ENCODE measurements around the gene ZNF385D. TPM values are rescaled to one million over a fixed set of nuclear protein-coding genes. Genes with fewer than 3 reads are reported as not detected.

ZNF385D gene
- polyA plus RNA-seq, 1 donor: 17.4 TPM

DNA sequence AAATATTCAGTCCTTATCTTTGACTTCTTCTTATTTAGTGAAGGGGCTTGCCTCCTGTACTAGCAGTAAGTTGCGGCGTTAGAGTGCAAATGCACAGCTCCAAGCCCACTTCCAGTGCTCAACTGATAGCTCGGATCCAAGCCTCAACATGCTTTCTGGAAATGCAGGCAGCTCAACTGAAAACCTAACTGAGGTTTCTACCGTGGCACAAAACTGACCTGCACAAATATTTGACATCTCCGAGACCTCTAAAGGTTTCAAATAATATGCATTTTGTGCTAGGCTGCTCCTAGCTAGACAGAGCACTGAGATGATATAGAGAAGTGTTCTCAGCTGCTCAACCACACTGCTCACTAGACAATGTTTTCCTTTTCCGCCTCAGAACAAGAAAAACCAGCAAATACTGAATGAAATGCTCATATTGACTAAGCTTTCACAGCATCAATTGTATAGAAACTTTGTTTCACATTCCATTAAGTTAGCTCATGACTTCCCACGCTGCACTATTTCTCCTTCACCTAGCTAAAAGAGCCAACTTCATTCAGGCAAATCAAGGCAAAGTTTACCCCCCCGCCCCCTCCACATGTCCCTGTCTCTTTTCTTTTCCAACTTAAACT, 822 bp downstream of the ZNF385D start:
- DNase-seq: peak; percentile 21

DNA sequence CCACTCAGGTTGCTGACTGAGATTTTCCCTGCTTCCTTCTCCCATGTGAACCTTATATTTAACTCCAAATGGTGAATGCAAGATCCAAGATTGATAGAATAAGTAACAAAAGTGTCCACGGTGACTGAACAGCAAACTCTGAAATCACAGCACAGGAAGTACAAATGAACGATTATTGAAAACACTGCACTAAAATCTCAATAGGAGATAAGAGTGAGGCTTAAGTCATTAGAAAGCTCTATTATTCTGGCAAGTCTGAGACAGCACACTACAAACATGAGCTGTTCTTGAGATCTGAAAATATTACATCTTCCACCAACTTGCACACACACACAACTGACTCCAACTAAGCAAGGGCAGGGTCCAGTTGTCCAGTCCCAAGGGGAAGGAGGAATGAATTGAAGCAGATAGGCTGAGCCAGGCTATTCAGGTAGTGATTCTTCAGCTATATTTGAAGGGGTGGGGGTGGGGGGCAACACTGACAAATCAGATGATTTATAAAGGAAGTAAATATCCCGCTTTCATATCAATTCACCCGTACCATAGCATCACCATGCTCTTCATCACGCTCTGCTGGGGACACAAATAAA, 2.9 kb downstream of the ZNF385D start:
- DNase-seq: no peak

DNA sequence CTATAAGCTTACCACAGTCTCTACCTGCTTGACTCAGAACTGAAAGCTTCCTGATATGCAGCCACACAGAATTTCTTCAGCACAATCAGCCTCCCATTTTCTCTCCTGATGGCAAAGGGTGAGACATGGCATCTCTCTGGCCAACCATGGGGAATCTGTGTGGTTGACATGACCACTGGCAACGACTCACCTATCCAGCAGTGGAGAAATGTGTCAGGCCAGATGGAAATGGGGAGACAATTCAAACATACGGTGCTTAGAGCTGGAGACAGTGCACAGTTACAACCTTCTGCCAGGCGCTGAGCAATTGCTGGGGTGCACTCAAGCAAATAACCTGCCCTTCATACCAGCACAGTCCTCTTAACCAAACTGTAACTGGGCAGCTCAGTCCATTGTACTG, 3.6 kb downstream of the ZNF385D start:
- no peak for DNase-seq

DNA sequence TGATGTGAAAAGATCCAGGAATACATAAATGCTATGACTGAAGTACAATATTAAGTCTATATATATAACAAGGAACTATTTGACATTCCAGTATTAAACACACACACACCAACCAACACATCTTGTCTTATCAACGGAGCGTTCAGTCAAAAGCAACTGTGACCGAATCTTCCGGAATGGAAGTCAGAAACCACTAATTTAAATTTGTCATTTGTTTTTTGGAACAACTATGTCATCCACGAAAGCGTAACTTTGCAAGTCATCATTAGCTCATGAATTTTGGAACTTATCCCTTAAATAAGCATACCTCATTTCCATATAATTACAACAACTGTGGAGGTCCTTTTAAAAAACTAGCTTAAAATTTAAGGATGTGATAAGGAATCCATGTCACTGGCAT, 5.0 kb downstream of the ZNF385D start:
- DNase-seq: no peak

DNA sequence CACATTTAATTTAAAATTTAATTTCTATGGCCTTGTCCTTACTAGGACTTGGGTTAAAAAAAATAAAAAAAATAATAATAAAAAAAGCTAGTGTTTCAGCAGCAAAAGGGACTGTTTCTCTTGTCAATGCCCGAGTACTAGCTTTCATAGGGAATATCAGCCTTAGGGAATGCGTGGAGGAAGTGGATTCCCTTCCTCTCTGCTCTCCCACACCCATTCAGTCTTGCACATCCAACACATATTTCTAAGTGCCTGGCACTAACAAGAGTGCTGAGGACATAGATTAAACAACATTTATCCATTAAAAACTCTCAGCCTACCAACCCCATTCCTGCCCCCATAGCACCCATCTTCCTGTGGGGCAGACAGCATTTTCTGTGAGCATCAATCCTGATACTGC, 6.2 kb downstream of the ZNF385D start:
- DNase-seq: no peak

DNA sequence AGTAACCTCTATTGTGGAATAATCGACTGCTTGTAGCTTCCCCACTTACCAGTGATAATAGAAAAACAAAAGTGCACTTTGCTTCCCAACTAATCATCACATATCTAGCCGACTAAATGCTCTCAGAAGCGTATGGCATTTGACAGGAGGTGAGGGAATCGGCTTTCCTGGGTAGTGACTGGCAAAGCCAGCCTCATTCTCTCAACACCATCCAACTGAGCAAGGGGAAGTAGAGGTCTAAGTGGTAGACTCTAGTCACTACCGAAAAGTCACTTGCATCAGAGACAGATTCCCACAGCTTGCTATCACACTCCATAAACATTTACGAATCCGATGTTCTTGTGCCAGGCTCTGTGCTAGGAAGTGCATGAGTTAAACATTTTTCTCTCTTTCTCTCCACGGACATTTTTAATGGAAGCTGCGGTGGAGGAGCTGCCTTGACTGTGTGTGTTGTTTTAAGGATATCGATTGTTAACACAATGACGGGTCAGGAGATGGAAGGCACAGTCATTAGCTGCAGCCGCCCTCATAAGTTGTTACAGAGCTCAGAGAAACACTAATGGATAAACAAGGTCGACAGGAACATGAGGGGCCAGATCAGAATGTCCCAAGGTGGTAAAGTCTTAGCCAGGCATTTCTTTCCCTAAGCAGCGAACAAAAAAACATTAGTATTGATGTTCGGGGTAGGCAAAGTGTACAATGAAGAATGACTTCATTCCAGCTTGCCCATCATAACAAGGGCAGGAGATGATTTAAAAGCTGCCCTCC, 11.9 kb downstream of the ZNF385D start:
- no peak for DNase-seq

DNA sequence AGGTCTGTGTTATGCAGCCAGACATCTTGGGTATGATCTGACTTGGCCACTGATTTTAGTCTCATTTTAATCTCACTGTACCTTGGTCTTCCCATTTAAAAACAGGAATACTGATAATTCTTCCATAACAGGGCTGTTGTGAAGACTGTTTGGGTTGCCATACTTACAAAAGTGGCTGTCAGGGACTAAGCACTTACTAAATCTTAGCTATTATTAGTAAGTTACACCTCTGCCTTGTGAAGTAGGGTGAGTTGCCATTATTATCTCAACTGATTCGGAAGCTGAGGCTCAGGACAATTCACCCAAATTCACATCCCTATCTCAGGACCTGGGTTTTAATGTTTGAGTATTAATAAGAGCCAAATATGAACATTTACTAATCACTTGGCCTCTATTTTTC, 12.7 kb downstream of the ZNF385D start:
- DNase-seq: no peak

DNA sequence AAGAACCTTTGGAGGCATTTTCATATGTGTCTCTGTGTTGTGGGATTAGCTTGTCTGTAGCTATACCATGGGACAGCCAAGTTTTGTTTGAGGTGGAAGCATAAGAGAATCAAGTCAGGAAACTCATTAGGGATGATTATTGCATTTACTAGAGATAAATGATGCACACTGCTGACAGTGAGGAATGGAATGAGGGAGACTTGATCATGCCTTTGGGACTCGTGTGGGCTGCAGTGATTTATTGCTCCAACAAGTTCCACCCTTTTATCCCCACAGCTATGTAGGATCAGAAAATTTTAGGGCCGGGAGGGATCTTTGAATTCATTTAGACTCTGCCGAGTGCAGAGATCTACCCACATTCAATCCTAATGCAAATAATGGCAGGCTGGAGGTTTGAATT, 16.3 kb downstream of the ZNF385D start:
- no peak for DNase-seq

DNA sequence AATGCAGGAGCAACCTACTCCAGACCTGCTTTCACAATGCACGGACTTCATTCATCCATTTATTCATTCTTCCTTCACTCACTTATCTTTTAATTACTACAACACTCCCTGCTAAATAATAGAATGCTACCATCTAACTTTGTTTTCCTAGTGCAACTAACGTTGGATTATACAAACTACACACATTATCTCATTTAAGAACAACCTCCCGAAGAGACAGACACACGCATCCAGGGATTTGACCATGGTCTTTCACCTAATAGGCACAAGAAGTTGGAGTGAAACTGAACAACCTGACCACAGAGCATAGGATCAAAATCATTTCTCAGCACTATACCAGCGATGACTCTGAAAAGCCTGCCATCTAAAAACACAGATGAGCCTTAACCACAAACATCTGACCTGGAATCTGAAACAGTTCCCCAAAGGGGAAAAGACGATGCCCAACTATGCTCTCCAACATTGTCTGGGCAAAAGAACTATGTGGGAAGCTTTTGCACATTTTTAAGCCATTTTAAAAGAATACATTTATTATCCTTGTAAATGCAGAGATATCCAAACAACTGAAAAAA, 21.0 kb downstream of the ZNF385D start:
- no peak for DNase-seq

DNA sequence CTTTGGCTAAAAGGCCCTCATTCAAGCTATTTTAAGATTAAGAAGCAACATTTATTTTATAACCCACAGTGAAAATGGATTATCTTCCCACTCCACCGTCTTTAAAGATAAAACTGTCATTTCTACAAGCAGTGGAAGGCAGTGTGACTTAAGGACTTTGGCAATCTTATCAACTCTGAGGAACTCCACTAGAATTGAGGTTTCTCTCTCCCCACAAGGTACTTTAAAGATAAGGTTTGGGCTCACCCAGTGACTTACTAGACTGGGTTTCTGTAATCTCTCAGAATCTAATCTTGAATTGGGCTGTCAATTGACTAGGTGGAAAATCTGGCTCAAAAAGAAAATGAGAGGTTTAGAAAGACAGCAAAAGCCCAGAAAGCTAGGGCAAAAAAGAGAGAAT, 21.7 kb downstream of the ZNF385D start:
- DNase-seq: no peak

DNA sequence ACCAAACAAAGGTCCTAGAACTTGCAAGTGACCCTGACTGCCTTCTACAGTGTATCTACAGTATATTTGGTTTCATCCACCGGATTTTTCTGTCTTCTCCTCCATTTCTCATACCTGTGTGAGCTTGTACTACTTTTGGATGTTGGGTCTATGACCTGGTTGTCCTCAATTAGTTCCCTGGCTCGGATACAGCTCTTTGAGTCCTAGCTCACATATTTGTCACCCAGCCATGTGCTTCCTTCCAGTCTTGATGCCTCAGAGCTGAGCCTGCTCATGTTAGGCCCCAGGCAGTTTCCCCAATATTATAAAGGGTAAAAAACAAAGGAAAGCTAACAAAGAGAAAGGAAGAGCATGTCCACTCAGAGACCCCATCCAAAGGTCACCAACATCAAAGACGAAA, 28.2 kb downstream of the ZNF385D start:
- DNase-seq: no peak

DNA sequence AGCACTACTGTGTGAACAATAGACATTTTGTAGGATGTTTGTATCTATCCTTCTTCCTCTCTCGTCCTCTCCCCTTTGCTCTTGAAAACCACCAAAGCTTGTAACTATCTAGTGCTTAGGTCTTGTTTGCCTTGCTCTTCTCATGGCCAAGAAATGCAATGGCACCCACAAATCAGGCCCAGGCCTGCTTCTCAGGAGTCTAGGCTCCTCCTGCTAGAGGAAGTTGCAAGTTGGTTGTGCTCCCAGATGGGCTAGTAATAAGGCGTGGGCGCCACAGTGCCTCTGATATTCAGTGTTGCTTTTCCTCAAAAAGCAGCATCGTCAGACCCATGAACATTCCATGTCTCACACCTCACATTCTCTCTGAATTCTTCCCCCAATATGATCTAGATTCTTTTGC, 28.7 kb downstream of the ZNF385D start:
- DNase-seq: no peak

DNA sequence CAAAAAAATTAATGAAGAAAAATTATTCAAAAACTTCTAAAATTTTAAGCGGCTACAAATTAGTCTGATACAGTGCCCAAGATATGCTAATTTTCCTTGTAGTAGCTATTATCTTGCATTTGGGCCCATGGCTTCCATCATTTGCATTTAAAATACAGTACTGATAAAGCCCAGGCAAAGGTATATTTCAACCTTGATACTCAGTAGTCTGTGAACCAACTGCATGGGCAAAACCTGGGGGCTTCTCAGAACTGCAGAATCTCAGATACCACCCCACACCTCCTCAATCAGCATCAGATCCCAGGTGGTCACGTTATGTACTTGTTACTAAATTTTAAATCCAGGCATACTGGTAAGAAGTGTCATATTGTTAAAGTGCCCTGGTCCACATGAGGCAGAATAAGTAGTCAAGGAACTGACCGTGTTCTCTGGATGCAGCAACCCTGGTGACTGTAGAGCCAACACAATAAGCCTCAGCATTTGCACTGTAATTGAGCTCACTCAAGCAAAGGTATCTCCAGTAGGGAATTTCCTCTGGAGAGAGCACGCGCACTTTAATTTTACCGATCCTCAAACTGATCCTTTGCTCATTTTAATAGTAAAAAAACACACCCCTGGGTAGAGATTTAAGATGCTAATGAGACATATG, 31.9 kb downstream of the ZNF385D start:
- DNase-seq: no peak

DNA sequence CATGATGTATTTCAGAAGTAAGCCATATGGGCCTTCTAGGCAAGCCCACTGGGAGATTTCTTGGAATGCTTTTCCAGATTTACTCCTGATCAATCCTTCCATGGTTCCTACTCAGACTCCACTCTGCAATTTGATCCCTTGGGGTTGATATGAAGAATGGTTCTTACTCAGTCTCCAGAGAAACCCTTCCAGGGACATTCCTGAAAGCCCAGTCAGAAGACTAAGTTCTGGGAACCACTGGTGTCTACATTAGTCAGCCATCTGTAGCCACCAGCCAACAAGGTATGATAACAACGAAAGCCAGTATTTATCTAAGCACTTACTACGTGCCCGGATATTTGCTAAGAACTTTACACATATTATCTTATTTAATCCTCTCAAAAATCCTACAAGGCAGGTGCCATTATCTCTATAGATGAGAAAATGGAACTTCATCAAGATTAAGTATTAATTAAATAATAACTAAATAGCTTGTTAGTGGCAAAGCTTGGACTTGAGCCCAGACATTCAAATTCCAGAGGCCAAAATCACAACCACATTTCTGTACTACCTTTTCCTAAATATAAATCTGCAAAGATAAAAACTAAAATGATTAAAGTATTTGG, 32.7 kb downstream of the ZNF385D start:
- DNase-seq: no peak

DNA sequence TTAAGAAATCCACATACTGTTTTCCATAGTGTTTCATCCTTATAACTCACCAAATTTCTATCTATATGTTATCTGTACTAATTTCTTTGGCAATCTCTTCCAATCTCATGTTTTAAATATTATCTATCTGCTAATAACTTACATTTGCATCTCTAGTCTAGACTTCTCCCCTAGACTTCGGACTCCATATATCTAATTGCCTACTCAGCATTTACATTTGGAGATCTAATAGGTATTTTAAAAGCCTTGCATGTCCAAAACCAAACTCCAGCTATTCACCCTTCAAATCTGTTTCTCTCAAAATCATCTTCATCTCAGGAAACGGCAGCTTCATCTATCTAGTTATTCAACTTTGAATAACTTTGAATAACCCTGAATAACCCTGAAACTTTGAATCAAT, 35.3 kb downstream of the ZNF385D start:
- no peak for DNase-seq

DNA sequence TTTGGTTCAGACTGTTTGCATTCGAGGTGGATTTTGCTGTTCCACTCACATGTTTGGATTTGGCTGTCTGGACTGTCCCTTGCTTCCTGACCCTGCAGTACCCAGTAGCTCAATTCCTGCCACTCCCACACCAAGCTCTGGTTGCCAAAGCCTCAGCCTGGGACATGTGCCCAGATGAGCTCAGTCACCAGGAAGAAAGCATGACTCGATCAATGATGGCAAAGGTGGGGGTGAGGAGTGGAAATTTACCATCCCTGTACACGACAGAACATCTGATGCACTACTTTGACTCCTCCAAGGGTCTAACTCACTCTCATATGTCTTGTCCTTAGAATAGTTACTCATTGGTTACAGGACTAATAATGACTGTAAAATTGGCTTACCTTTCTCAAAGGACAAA, 45.2 kb downstream of the ZNF385D start:
- no peak for DNase-seq

DNA sequence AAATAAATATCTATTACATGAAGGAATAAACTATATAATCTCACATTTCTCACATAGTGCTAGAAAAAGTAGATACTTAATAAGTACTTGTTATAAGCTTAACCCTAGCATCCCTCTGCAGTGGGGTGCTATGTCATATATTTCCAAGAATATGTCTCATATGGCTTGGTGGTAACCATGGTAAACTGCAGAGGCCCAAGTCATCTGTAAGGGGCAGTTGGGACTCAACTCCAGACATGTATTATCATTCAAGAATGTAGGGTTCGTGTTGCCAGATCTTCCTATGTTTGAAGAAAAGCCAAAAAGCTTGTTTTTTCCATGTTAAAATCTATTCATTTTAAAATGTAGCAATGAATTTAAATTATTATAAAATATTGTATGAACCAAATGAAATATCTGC, 46.2 kb downstream of the ZNF385D start:
- no peak for DNase-seq

DNA sequence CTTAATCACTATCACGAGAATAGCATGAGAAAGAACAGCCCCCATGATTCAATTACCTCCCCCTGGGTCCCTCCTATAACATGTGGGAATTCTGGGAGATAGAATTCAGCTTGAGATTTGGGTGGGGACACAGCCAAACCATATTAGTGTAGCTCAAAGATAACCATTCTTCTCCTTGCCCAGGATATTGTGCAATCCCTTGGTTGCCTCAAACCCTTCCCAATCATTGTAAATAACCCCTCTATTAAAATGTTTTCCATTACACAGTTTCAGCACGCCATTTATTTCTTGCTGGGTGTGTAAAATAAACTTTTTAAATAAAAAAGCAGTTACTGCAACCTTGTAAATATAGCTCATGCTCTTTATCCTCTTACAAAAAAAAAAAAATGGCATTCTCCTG, 47.7 kb downstream of the ZNF385D start:
- no peak for DNase-seq

DNA sequence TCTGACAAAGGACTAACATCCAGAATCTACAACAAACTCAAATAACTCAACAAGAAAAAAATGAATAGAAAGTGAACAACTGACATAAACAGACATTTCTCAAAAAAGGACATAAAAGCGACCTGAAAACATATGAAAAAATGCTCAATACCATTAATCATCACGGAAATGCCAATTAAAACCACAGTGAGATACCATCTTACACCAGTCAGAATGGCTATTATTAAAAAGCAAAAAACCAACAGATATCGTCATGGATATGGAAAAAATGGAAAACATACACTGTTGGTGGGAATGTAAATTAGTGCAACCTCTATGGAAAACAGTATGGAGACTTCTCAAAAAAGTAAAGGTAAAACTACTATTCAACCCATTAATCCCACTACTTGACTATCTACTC, 53.3 kb downstream of the ZNF385D start:
- no peak for DNase-seq

DNA sequence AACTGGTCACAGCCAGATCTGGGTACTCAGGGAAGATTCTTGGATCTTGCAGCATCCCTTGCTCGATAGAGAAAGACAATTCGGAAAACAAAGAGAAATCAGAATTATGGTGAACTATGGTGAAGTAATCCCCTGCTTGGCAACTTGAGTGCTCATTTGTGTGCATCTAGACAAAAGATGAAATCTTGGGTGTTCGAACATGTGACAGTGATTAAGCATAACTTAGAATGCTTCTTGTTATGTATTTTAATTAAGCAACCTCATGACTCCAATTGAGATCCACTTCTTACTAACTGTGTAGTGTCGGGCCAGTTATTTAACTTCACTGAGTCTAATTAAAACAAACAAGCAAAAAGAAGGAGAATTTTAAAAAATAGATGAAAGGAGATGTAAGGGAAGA, 56.5 kb downstream of the ZNF385D start:
- DNase-seq: no peak

DNA sequence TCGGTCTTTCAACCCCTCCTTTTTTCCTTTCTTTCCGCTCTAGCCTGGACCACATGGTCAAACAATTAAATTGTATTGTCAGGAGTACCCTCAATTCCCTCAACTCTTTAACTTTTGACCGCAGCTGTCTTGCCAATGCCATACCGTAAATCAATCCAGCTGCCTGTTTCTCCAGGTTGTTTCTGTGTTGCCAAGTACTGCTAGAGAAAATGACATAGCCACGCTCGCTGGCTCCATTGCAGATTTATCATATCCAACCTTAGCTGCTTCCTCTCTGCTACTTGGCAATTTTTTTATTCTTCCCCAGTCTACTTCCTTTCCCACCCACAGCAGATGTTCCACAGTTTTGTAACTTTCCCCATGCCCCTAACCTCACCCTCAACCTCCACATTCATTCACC, 60.0 kb downstream of the ZNF385D start:
- DNase-seq: no peak

DNA sequence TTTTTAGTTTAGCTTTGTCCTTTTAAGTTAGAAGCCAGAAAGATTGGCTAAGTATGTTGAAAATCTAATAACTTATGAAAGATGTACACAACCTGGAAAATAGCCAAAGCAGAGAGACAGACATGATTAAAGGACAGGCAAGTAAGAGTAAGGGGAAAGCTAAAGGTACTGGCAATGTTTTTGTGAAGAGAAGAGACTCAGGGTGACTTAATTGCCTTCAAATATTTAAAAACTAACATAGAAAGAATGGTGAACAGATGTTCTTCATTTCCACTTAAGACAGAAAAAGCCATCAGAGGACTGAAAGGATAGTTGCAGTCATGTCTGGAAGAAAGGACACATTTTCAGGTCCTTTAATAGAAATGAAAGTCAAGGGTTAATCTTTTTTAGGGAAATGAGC, 68.8 kb downstream of the ZNF385D start:
- DNase-seq: no peak

DNA sequence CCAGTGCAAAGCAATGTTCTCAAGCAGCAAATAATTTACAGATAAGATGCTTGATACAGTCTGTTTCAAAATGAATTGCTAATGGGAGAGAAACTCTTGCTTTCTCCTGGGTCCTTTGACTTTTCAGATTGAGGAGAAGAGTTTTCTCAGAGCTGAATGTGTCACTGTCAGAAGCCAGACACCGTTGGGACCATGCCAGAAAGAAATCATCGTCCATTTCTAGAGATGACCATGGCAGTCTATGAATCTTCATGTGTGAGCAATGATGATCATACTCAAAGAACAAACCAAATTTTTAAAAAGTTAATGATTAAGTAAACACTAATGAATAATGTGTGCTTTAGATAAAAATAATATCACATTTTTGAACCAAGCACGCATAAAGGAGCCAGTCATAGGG, 77.6 kb downstream of the ZNF385D start:
- no peak for DNase-seq

All from left kidney (tissue), 2 donors.